Activated CD4-positive, alpha-beta T cell treated with anti-CD3 and anti-CD28 coated beads, Interleukin-2, amount 10 ng/mL, durations not matched to agents 7 days and 5 days (primary cell): ENCODE data around the gene SOSTDC1. TPM values are rescaled to one million over a fixed set of nuclear protein-coding genes. Genes with fewer than 3 reads are reported as not detected.

Experiments used
- total RNA-seq, 2 experiments: library from RNA; stranded (reverse); gene quantifications; one replicate each; pipeline ENCODE4 v1.2.3, GENCODE V29; 2021

SOSTDC1 gene
- total RNA-seq, 2 experiments from 2014 or later = not detected

Other genes starting within 250 kb of the SOSTDC1 start
- gene CRPPA, start 44.2 kb downstream of the SOSTDC1 start, total RNA-seq = under 1 TPM; 0.58 to 0.60 TPM
- gene LRRC72, start 61.1 kb upstream of the SOSTDC1 start, total RNA-seq = not detected
- 10 to 100 TPM in 1 of 2 experiments, 1 to 10 TPM in 1; 9.8 to 10.3 TPM for gene ANKMY2, start 180.0 kb upstream of the SOSTDC1 start, total RNA-seq
- 10 to 100 TPM; 51.3 to 61.2 TPM for gene BZW2, start 180.4 kb upstream of the SOSTDC1 start, total RNA-seq